Activated CD8-positive, alpha-beta memory T cell treated with anti-CD3 and anti-CD28 coated beads, Interleukin-2, amount 50 U/mL, for 4 hours (primary cell): ENCODE measurements around the gene EPN2.

ENCODE experiments used
- DNase-seq: peaks from one replicate; pipeline ENCODE4 v3.0.0-alpha.2; 2020

EPN2 gene

DNA sequence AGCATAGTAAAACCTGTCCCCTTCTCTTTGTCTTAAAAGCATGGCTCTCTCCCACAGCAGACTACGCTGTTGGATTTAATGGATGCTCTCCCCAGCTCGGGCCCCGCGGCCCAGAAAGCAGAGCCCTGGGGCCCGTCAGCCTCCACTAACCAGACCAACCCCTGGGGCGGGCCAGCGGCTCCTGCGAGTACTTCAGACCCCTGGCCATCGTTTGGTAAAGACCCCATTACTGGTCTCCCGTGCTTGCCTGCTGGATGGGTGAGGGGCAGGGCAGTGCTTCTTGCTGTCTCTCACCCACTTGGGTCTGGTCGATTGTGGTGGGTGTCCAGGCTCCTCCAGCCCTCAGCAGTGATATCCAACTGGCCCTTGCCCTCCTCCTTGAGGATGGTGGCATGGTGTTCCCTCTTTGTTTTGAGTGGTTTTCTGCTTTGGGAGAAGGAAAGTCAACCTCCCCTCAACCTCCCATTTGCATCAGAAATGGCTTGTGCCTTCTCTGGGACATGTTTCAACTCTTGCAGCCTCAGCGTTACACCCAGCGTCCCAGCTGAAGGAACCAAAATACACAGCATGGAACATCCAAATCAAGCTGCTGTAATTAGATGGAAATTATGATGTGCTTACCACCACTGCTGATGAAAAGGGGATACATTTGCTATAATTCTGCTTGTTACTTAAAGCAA lies 76.0 kb downstream of the EPN2 start:
- no peak for DNase-seq

DNA sequence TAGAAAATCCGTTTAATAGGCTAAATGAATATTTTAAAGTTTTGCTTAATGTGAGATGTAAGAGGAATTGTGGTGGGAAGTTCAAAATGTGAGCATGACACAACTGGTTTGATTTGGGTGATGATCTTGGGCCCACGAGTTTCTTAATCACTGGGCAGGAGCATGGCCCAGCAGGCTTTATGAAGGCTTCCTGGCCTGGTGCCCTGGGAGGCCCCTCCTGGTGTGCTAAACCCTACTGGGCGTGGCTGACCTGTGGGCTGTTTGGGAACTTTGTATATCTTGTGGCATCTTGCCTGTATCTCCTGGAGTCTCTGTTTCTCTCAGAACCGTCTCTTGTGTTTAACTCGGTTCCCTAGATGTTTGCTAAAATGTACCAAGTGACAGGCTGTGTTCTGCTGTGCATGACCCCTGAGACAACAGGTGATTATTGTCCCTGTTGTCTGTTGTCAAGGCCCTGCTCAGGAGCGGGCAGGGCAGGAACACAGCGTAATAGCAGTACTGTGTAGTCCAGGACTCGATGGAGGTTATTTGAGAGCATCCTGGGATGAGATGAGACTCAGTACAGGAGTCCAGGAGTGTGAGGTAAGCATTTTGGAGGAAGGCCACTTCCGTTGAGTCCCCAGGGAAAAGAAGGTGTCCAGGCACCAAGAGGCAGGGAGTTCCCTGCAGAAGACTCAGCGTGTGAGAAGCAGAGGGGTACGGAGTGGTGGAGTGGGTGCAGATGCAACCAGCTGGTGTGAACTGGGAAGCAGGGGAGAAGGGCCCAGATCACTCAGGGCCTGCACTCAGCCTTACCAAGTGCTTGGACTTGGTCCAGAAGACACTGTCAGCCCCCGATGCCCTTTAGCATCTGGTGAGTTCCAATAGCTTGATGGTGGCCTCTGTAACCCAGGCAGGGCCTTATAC lies 76.8 kb downstream of the EPN2 start:
- no peak for DNase-seq

DNA sequence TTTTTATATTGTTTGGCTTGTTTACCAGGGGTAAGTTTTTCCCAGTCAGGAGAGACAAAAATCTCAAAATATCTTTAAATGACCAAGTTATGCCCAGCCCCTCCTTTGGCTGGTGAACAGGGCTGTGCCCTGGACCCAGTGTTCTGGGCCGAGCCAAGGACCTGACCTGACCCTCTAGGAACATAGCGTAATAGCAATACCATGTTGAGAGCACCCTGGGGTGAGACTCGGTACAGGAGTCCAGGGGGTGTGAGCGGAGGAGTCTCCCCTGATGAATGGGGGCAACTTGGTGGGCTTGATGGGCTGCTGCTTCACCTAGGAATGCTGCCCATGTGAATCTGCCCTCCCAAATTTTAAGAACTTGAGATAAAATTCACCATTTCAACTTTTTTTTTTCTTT lies 77.9 kb downstream of the EPN2 start:
- no peak for DNase-seq

DNA sequence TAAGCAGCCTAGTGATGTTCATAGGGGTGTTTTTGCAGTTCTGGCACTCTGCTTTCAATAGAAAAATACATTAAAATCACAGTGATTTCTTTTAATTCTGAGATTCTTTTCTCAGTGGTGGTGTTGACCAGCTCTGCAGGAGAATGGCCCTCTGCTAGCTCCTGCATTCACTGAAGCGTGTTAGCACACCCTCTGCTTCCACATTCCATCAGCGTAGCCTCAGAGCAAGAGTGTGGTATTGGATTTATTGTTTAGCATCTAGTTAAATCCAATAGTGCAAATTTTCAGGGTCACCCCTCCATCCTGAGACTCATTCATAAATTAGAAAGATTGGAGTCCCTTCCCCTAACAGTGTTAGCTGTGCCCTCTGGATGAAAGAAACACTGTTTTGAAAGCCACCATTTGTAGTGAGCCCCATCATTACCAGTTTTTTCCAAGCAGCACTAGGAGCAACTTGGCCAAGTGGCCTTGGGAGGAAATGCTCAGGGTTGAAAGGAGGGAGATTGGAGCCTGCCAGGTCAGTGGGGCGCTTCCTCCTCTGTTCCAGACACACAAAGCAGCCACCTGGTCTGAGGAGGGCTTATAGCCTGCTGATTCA lies 79.7 kb downstream of the EPN2 start:
- DNase-seq: no peak

DNA sequence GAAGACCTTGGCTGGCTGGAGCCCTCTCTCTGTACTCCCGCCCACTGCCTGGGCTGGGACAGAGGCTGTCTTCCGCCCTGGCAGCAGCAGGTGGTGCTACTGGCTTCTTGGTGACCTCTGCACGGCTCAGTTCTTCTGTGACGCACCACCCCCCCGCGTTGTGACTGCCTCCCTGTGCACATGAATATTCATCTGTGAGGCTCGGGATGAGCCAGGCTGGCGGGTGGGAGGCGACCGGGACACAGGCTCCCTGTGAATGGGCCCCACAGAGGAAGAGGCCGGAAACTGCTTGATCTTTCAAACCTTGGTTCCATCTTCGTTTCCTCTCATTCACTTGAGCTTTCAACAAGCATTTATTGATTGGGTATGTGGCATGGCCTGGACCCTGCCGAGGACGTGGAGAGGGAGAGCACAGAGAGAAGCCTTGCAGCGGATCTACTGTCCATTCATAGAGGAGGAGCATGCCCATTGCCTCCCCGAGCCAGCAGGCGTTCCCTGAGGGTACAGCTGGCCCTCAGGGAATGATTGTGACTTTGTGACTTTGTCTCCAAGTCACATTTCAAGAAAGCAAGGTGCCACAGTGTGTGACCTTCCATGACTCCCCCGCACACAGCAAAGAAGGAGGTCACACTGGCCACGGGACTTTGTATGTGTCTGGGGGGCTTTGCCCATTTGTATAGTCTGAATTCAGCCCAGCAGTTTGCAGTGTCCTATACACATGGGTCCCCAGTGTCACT lies 80.4 kb downstream of the EPN2 start:
- no peak for DNase-seq

DNA sequence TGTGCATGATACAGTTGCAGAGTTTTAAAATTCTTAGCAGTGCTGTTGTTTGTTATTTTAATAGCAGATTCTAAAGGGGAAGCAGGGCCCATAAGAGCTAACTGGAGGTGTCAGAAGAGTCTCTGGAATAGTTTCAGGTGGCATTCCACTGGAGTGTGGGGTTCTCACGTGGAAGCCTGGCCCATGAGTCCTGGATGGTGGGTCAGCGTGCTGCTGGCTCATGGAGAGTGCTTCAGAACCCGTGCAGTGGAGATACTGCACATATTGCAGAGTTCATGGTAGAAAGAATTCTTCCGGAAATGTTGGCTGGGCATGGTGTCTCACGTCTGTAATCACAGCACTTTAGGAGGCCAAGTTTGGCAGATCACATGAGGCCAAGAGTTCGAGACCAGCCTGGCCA lies 81.4 kb downstream of the EPN2 start:
- DNase-seq: no peak

DNA sequence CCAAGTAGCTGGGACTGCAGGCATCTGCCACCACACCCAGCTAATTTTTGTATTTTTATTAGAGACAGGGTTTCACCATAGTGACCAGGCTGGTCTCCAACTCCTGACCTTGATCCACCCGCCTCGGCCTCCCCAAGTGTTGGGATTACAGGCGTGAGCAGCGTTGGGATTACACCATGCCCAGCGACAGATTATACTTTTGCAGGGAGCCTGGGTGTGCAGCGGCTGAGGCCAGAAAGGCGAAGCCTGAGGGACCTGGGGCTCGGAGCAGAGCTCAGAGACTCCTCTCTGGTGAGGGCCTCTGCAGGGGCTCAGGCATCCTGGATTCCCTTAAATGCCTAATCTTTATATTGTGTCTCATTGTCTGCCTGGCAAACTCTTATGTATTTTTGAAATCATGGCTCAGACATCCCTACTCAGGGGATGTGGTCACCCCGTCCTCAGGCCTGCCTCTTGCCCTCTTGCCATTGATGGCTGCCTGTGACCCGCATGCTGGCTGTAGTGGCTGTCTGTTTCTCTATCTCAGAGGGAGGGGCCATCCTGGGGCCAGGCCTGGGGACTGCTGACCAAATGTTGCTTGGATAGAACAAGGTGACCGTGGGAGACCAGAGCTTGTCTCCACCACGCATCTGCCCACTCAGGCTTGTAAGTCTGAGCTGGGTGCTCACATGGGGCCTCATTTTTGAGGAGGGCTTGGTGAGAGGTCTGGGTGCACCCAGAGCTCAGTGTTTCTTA lies 82.8 kb downstream of the EPN2 start:
- no peak for DNase-seq

DNA sequence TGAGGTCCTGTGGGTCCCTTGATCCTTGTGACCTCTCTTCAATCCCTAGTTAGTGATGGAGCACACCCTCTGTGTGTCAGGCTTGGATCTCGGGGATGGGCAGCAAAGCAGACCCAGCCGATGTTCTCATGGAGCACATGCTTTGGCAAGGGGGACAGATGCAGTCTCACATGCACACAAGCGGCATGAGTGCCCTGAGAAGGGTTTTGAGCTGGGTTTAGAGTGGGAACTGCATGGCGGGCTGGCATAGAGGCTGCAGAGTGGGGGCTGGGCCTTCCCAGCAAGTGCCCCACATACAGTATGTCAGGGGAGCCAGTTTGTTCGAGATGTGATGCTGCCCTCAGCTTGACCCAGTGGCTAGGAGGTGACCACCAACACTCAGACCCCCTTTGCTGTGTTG lies 83.7 kb downstream of the EPN2 start:
- no peak for DNase-seq

DNA sequence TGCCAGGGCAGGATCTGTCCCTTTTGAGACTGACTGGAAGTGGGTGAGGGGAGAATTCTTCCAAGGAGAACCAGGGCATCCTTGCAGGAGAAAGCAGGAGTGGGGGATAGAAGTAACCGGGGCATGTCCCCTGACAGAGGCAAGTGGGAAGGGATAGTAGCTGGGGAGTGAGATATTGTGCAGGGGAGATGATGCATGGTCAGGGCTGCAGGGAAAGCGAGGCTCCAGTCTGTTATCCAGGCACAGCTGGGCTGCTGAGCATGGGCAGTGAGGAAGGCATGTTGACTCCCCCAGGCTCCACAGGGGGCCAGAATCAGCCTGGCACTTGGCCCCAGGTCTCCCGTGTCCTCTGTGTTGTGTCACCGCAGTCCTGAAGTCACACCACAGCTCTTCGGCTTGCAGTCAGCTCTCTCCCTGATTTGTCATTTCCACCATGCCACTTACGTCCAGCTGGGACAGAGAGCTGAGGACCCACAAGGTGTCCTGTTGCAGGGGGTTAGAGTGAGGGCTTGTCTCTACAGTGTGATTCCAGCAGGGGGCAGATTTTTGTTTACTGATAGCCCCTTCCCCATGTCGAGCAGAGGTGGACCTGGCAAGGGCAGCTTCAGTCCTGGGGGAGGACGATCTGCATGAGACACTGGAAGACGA lies 84.4 kb downstream of the EPN2 start:
- DNase-seq: no peak

DNA sequence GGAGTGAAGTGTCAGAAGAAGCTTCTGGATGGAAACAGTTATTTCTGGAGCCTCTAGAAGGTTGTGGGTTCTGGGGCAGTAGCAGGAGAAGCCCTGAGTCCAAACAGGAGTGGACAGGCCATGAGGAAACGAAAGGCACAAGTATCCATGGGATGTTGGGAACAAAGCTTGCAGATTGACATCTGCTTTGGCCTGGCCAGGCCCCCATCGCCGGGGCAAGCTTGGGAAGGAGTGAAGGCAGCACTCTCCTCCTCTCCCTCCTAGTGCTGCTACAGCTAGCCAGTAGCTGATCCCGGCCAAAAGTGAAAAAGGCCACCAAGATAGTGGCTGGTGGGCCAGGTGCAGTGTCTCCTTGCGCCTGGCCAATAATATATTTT lies 85.0 kb downstream of the EPN2 start:
- DNase-seq: no peak

DNA sequence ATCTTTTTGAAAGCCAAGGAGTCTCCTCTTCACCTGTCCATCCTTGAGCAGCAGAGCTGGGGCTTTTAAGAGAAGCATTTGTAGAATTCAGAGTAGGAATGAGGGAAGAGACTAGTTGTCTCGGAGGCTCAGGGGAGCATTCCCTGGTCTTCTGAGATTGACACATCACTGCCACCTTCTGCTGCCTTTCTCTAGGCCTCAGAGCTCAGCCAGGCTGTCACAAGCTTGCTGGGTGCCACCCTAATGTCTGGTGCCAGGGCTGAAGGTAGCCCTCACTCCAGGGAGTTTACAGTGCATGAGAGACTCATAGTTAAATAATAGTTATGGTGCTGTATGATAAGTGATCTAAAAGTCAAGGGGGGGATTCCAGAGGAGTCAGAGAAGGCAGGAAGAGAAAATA lies 85.7 kb downstream of the EPN2 start:
- no peak for DNase-seq

DNA sequence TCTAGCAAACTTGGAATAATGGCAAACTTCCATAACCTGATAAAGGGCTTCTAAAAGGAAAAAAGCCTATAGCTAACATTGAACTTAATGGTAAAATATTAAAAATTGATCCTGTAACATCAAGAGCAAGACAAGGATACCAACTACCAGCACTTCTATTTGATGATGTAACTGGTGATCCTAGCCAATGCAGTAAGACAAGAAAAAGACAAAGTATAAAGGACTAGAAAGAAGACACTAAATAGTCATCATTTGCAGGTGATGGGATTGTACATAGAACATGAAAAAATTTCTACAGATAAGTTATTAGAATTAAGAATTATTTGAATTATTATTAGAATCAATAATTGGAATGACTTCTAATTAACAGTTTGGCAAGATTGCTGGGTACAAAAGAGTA lies 88.4 kb downstream of the EPN2 start:
- no peak for DNase-seq

DNA sequence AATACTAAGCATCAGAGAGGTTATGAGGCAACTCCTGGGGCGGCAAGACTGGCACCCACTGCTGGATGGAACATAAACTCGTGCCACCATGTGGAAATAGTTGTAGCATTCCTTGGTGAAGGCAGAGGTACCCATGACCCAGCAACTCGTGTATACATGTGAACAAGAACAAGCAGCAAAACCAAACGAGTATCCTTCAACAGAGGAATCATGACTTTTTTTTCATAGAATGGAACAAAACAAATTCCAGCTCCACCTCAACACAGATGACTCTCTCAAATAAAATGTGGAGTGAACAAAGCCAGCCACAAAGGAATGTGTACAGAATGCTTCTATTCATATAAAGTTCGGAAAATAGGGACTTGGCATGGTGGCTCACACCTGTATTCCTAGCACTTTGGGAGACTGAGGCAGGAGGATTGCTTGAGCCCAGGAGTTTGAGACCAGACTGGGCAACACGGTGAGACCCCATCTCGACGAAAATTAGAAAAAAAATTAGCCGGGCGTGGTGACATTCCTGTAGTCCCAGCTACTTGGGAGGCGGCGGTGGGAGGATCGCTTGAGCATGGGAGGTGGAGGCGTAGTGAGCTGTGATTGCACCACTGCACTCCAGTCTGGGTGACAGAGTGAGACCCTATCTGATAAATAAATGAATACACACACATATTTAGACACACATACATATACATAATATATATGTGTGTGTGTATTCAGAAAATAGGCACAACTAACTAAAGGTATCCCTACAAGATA lies 90.0 kb downstream of the EPN2 start:
- no peak for DNase-seq

DNA sequence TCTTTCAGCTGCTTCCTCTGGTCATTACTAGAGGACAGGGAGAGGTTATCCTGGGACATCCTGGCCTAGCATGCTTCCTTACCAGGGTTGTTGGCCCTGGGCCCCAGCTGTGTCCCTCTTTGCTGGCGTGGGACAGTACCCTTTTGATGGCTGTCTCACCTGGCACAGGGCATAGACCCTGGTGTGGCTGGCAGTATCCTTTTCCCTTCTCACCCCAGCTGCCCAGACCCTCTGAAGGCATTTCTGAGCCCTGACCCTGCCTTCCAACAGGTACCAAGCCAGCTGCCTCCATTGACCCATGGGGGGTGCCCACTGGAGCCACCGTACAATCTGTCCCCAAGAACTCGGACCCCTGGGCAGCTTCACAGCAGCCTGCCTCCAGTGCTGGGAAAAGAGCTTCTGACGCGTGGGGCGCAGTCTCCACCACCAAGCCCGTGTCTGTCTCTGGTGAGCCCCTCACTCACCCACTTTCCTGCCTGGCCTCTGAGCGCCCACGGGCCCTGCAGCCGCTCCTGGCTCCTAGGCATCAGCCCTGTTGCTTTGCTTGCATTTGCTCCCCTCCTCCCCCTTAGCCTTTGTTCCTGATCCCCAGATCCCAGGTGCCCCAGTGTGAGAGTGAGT lies 91.4 kb downstream of the EPN2 start:
- no peak for DNase-seq

DNA sequence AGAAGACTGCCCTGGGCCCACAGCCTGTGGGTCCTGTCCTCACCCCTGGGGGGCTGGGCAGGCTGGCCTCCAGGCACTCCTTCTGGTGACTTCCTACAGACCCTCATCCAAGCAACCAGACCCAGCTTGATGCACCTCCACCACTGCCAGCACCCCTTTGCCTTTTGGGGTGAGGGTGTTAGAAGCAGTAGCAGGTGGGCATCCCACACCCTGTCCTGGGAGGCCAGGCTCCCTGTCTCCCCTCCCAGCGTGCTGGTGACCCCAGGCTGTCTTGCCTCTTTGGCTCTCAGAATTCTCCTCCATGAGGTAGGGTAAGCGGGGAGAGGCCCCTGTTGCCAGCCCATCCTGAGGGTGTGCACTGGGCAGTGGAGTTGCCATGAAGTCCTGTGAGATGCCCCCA lies 92.0 kb downstream of the EPN2 start:
- DNase-seq: no peak

DNA sequence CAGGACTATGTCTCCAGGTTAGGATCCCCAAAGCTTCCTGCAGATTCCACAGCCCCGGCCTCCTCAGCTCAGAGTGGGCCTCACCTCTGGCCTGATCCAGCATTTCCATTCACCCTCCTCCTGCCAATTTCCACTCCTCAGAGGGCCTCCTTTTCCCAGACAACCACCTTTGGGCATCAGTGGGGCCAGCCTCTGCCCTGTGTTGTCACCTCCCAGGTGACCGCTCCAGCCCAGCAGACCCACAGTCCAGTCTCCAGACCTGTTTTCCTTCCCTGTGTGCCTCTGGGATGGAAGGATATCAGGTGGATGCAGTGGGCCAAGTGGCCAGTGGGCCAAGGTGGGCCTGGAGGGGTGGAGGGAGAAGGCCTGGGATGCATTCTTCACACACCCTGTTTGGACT lies 92.7 kb downstream of the EPN2 start:
- DNase-seq: no peak

DNA sequence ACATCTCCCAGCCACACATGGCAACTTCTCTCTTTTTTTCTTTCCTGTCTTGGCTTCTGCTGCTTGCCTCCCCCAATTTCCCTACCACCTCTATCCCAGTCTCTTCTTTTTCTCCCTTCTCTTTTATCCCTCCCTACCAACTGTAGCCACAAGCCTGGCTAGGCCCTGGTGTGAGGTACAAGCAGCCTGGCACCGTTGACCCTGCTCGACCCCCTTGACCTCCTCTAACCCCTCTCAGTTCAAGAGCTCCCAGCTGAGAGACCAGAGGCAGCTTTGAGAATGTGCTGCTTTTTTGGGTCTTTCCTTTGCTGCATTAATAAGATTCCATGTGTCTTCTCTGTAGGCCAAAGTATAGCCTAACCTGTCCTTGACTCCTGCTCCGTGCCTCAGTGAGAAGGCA lies 93.1 kb downstream of the EPN2 start:
- no peak for DNase-seq

DNA sequence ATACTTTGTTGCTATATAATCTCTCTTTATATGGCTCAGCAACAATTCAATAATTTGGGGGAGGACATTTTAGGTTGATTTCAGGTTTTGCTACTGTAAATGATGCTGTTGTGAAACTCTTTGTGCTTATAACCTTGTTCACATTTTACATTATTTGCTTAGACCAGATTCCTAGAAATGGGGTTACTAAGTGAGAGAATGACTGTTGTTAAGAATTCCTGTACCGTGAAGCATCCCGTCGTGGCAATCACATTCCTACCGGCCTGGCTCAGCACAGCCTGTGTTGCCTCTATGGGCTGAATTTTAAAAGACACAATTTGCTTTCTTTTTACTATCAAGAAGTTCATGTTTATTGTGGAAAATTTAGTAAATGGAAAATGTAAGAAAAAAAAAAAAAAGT lies 94.0 kb downstream of the EPN2 start:
- no peak for DNase-seq

DNA sequence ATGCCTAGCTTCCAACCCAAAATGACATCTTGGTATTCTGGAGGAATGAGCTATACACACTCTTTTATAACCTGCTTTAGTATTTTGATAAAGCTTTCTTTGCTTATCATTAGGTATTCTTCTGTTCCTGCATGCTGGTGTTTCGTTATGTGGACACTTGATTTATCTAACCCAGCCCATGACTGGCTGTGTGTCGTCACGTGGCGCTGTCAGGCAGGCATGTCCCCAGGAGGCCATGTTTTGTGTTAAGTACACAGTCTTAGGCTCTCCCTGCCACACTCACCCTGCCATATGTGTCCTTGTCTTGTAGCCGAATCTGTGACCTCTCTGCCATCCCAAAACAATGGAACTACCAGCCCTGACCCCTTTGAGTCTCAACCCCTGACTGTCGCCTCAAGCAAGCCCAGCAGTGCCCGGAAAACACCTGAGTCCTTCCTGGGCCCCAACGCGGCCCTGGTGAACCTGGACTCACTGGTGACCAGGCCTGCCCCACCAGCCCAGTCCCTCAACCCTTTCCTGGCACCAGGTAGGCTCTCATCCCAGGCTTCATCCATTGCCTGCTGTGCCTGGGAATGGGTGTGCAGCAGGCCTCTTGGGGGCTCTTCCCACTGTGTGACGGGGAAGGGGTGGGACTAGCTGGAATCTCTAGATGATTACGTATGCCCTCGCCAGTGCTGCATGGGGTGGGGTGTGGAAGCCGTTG lies 94.5 kb downstream of the EPN2 start:
- DNase-seq: no peak

DNA sequence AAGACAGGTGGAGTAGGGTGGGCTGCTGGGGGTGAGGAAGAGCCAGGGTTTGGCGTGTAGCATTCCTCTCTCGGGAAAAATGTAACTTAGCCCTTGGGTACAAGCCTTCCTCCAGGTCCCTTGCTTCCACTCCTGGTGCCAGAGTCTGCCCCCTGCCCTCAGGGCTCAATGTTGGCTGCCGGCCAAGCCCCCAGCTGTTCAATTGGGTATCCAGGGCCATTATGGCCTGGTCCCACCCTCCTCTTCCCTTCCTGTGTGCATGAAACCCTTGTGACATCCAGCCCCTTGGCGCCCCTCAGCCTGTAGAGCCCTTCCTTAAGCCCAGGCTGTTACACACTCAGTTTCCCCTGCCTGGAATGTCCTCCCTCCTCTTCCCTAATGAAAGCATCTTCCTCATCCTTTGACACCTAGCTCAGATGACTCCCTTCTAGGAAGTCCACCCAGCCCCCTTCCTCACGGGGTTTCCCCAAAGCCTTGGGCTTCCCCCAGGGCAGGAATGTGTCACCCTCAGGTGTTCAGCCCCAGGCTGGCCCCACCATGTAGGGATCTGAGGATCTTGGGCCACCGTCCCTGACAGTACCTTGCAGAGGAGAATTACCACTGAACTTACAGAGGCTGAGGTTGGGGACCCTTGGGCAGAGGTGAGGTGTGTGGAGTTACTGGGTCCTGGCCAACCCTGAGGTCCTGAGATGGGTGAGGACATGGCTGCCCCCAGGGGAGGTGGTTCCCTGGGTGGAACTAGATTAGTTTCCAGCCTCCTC lies 95.4 kb downstream of the EPN2 start:
- DNase-seq: no peak
